Brain microvascular endothelial cell (primary cell): ENCODE results near the gene C12orf60.
A peak's percentile ranks its signal among the peaks of the same experiment; 100 is the strongest.

Experiments used
- DNase-seq: peaks from one replicate; pipeline ENCODE4 v3.0.0-alpha.2; 2020
- H3K27ac ChIP-seq: fragments of 250-450 bp; sonication (Bioruptor Pico); 2 replicates; pipeline ENCODE4 v1.5.1; 2020; ENCODE audit warnings: mild to moderate bottlenecking, moderate library complexity
- H3K27me3 ChIP-seq: fragments of 250-450 bp; sonication (Bioruptor Pico); replicated peaks from 2 replicates; pipeline ENCODE4 v1.5.1; 2020; ENCODE audit warnings: mild to moderate bottlenecking
- H3K36me3 ChIP-seq: fragments of 250-450 bp; sonication (Bioruptor Pico); replicated peaks from 2 replicates; pipeline ENCODE4 v1.5.1; 2020; ENCODE audit warnings: mild to moderate bottlenecking
- H3K4me3 ChIP-seq: 2 replicates; pipeline ENCODE4 v1.5.1; 2011; ENCODE audit warnings: low read depth, mild to moderate bottlenecking, control low read depth, low read length, moderate library complexity
- in situ Hi-C: cut with HindIII; loops from 2 replicates; pipeline ENCODE4 v1.10.0; 2017; ENCODE audit warnings: low sequenced_read_pairs, low pct_ligation_motif_present
- TF ChIP-seq, protein P1 (sequence below): IDR thresholded peaks from 2 replicates; pipeline ENCODE4 v1.5.1; 2011; ENCODE audit warnings: low read depth, mild to moderate bottlenecking, moderate library complexity, low read length, control low read depth, inconsistent platforms; ENCODE audit errors: missing control alignments

Gene C12orf60

DNA sequence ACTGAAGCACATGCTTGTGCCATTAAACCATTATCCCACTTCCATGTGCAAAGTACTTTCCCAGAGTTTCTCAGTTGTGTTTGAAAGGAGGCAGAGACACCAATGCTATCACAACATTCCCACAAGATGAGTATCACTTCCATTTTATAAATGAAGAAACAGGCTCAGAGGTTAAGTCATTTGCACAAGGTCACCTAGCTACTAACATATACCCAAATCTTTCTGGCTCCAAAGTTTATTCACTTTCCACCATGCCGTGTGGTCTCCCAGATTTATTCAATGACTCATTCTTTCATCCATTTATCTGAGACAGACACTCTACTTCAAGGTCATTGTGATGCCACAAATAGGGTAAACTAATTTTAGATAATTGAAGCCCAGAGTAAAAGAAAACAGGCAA is 30.5 kb downstream of the C12orf60 start:
- Histone ChIP-seq H3K27me3 (no peaks in the 10 kb centered on the region), H3K4me3 (no peak overlapping the region), H3K27ac (peak overlapping the region; percentile 24), H3K36me3 (no peaks in the 10 kb centered on the region)
- no peak for DNase-seq
- in situ Hi-C loops, result no loop called here
- TF ChIP-seq, protein P1, sequence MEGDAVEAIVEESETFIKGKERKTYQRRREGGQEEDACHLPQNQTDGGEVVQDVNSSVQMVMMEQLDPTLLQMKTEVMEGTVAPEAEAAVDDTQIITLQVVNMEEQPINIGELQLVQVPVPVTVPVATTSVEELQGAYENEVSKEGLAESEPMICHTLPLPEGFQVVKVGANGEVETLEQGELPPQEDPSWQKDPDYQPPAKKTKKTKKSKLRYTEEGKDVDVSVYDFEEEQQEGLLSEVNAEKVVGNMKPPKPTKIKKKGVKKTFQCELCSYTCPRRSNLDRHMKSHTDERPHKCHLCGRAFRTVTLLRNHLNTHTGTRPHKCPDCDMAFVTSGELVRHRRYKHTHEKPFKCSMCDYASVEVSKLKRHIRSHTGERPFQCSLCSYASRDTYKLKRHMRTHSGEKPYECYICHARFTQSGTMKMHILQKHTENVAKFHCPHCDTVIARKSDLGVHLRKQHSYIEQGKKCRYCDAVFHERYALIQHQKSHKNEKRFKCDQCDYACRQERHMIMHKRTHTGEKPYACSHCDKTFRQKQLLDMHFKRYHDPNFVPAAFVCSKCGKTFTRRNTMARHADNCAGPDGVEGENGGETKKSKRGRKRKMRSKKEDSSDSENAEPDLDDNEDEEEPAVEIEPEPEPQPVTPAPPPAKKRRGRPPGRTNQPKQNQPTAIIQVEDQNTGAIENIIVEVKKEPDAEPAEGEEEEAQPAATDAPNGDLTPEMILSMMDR, result no peak

DNA sequence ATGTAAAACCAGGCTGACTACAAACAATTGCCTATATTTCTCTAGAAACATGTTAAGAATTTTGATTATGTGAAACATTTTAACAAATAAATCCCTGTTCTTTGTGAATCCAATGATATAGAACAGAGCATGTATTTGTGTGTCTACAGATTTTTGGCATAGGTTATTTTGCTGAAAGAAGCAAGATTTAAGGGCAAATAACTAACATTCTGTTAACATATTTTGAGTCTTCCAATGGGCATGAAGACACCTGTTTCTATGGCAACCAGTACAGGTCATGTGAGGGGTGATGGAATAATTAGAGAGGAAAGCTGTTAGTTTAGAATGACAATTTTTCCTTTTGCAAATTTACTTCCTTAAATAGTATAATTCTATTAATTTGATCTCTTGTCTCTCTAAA is 31.0 kb downstream of the C12orf60 start:
- in situ Hi-C loops, result no loop called here
- H3K4me3 ChIP-seq, result no peak overlapping the region
- TF ChIP-seq, protein P1, result no peak
- H3K27me3 ChIP-seq, result no peaks in the 10 kb centered on the region
- H3K27ac ChIP-seq, result peak overlapping the region; percentile 94
- H3K36me3 ChIP-seq, result no peaks in the 10 kb centered on the region
- no peak for DNase-seq

DNA sequence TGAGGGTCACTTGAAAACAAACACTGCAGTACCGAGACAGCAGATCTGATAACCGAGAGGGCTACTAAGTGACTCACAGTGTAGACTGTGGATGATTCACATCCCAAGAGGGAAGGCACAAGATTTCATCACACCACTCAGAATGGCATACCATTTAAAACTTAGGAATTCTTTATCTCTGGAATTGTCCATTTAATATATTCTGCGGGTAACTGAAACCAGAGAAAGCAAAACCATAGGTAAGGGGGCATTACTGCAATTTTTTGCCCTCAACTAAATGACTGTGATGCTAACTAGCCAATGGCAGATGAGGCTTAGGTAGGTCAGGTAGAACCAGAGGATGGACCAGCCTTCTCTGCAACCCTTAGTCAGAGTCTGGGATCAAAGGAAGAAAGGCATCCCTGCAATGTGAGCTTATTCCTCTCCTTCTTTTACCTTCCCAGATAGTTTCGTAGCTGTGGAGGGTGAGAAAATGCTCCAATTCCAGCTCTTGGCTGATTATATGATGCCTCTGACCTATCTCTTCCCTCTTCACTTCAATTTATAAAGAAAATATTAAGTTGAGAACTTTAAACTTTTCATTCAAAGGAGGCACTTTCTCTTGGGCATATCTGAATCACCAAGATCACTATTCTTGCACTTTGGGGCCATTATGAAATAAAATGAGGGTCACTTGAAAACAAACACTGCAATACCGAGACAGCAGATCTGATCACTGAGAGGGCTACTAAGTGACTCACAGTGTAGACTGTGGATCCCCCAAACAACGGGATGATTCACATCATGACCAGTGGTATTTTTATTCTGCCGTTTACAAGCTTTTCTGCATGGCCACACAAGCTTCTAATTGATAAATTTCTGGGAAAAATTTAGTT is 33.1 kb downstream of the C12orf60 start:
- TF ChIP-seq, protein P1, result no peak

DNA sequence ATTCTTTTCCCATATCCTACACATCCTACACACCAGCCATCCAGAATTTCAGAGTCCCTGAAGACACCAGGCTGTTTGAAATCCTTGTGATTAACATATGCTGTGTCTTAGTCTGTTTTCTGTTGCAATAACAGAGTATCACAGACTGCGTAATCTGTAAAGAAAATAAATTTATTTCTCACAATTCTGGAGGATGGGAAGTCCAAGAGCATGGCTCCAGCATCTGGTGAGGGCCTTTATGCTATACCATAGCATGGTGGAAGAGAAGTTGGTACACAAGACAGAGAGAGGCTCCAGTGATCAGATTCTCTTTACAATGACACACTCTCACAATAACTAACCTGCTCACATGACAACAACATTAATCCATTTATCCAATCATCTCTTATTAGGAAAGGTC is 35.8 kb downstream of the C12orf60 start:
- Histone ChIP-seq H3K4me3 (no peak overlapping the region), H3K36me3 (no peaks in the 10 kb centered on the region), H3K27me3 (no peaks in the 10 kb centered on the region), H3K27ac (no peak overlapping the region)
- TF ChIP-seq, protein P1, result no peak
- in situ Hi-C loops, result no loop called here
- DNase-seq, result no peak

More for the DNA sequence above, 33.1 kb downstream of the C12orf60 start:
- no peaks in the 10 kb centered on the region for H3K36me3 ChIP-seq
- H3K4me3 ChIP-seq, result peak overlapping the region; percentile 29
- peak overlapping the region; percentile 94 for H3K27ac ChIP-seq
- in situ Hi-C loops, result no loop called here
- H3K27me3 ChIP-seq, result no peaks in the 10 kb centered on the region
- DNase-seq, result peak; percentile 93

DNA sequence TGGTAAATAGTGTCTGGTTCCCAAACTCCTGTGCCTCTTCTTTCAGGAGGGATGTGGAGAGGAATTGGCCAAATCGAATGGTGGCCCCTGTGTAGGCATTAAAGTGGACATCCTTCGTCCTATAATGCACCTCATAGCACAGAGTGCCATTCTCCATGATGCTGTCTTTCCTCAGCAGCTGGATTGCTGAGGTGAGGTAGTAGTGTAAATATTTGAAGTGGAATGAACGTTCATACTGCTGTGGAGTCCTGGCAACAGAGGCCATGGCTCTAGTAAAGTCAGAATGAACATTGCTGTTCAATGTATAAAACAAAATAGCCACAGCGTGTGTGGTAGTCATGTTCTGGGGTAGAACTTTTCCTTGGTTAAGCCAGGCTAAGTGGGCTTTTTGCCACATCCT is 37.1 kb downstream of the C12orf60 start:
- Histone ChIP-seq H3K27me3 (no peaks in the 10 kb centered on the region), H3K27ac (no peak overlapping the region), H3K4me3 (no peak overlapping the region), H3K36me3 (no peaks in the 10 kb centered on the region)
- TF ChIP-seq, protein P1, result no peak
- no peak for DNase-seq
- in situ Hi-C loops, result no loop called here
